Sigmoid colon (tissue), 7 donors: ENCODE data around the gene ROS1. TPM values are rescaled to one million over a fixed set of nuclear protein-coding genes. Genes with fewer than 3 reads are reported as not detected.

Experiments used
- DNase-seq: peaks from one replicate; pipeline ENCODE4 v3.0.0-alpha.2; 2019
- H3K27ac ChIP-seq, 4 donors: fragments of 200-600 bp; sonication (generic); one replicate each; pipeline ENCODE4 v1.5.1; 2016 to 2019; ENCODE audit warnings: mild to moderate bottlenecking in 1 of 4
- H3K27me3 ChIP-seq, 3 donors: fragments of 200-600 bp; sonication (generic); one replicate each; pipeline ENCODE4 v1.5.1; 2019; ENCODE audit warnings: mild to moderate bottlenecking in 1 of 3
- H3K36me3 ChIP-seq, 4 donors: fragments of 200-600 bp; sonication (generic); one replicate each; pipeline ENCODE4 v1.5.1; 2016 to 2019
- H3K4me1 ChIP-seq, 4 donors: fragments of 200-600 bp; sonication (generic); one replicate each; pipeline ENCODE4 v1.5.1; 2017 to 2019
- H3K4me3 ChIP-seq, 4 donors: fragments of 200-600 bp; sonication (generic); one replicate each; pipeline ENCODE4 v1.5.1; 2017 to 2019; ENCODE audit warnings: mild to moderate bottlenecking in 2 of 4, moderate library complexity in 1 of 4
- H3K9me3 ChIP-seq, 4 donors: fragments of 200-600 bp in 3 of 4; sonication (generic) in 3 of 4; one replicate each; pipeline versions ENCODE4 v1.5.1 to v1.6.1; 2013 to 2019
- CTCF ChIP-seq, 4 experiments: fragments of 450-650 bp in 3 of 4; fragments of 200-600 bp in 1 of 4; IDR thresholded peaks; one replicate each; pipeline ENCODE4 v1.5.1; 2016 to 2019; ENCODE audit warnings: antibody characterized with exemption in 4 of 4, mild to moderate bottlenecking in 3 of 4, moderate library complexity in 2 of 4
- EP300 ChIP-seq, 4 donors: sonication (generic); formaldehyde crosslinking; IDR thresholded peaks; one replicate each; pipeline ENCODE4 v1.6.1; 2017; ENCODE audit warnings: antibody characterized with exemption in 4 of 4
- POLR2A ChIP-seq, 2 donors: fragments of 450-650 bp; IDR thresholded peaks; one replicate each; pipeline ENCODE4 v1.6.1; 2016; ENCODE audit warnings: antibody characterized with exemption in 2 of 2, mild to moderate bottlenecking in 2 of 2, moderate library complexity in 2 of 2
- POLR2AphosphoS5 ChIP-seq, 4 donors: sonication (generic); formaldehyde crosslinking; IDR thresholded peaks; one replicate each; pipeline ENCODE4 v1.6.1; 2017; ENCODE audit warnings: antibody characterized with exemption in 4 of 4
- WGBS, 2 donors: extraction: QIAGEN DNeasy Blood & Tissue Kit; methylation state at CpG; one replicate each; pipeline ENCODE4 v1.1.7; 2013; 5-methylcytosine and 5-hydroxymethylcytosine counted together
- intact Hi-C: fragments of 100-400 bp; cut with DNase I; formaldehyde crosslinking; loops from one replicate; pipeline ENCODE4 v1.15.1; 2023
- polyA plus RNA-seq, 3 donors: library from polyadenylated mRNA; stranded (reverse); fragments of 200-250 nt; gene quantifications; one replicate each; pipeline ENCODE4 v1.2.3, GENCODE V29; 2013
- total RNA-seq, 4 donors: library from RNA; depleted of rRNA; stranded (reverse); fragments of >200 nt; gene quantifications; one replicate each; pipeline ENCODE4 v1.1.0, GENCODE V29; 2016
- donor health status: healthy with polysubstance abuse.
- donor health status: Bipolar disorder and iron deficiency.
- donor health status: healthy.

ROS1 gene
- total and polyA plus RNA-seq, 7 donors = 0.07 TPM; not detected in 6

- no peak for DNase-seq
- Histone ChIP-seq H3K27ac (no peak overlapping the region), H3K4me1 (no peaks in the 10 kb centered on the region), H3K9me3 (no peaks in the 10 kb centered on the region), H3K4me3 (no peak overlapping the region), H3K27me3 (no peaks in the 10 kb centered on the region), H3K36me3 (no peaks in the 10 kb centered on the region)
- no peak for TF ChIP-seq POLR2AphosphoS5 (IDR thresholded peaks at IDR 0.05)
- no peak for TF ChIP-seq CTCF (IDR thresholded peaks at IDR 0.05)
- TF ChIP-seq EP300 (IDR thresholded peaks at IDR 0.05) = no peak
- no peak for TF ChIP-seq POLR2A (IDR thresholded peaks at IDR 0.05)
- WGBS, 2 donors = 40 to 64% methylated on average over 3 of the region's 3 CpGs
- intact Hi-C loops = no loop called here
These were observed 14.3 kb downstream of the ROS1 start for GRCh38 chr6:117411474-117411873.

GRCh38 chr6:117409863-117410262 is 15.9 kb downstream of the ROS1 start:
- no peaks in the 10 kb centered on the region for H3K9me3 ChIP-seq
- no peaks in the 10 kb centered on the region for H3K4me1 ChIP-seq
- 44 to 64% methylated on average over 4 of the region's 4 CpGs for WGBS, 2 donors
- intact Hi-C loops = no loop called here
- no peak overlapping the region for H3K4me3 ChIP-seq
- no peak overlapping the region for H3K27ac ChIP-seq
- no peak for DNase-seq
- H3K36me3 ChIP-seq = no peaks in the 10 kb centered on the region
- TF ChIP-seq EP300 (IDR thresholded peaks at IDR 0.05) = no peak
- H3K27me3 ChIP-seq = no peaks in the 10 kb centered on the region

GRCh38 chr6:117409420-117409819 is 16.3 kb downstream of the ROS1 start:
- no peak for DNase-seq
- 77 to 89% methylated on average over 11 of the region's 11 CpGs for WGBS, 2 donors
- Histone ChIP-seq H3K36me3 (no peaks in the 10 kb centered on the region), H3K27ac (no peak overlapping the region), H3K4me1 (no peaks in the 10 kb centered on the region), H3K4me3 (no peak overlapping the region), H3K27me3 (no peaks in the 10 kb centered on the region), H3K9me3 (no peaks in the 10 kb centered on the region)
- intact Hi-C loops = no loop called here
- TF ChIP-seq POLR2AphosphoS5 (IDR thresholded peaks at IDR 0.05) = no peak
- no peak for TF ChIP-seq CTCF (IDR thresholded peaks at IDR 0.05)
- TF ChIP-seq POLR2A (IDR thresholded peaks at IDR 0.05) = no peak
- TF ChIP-seq EP300 (IDR thresholded peaks at IDR 0.05) = no peak

- Histone ChIP-seq H3K4me3 (no peak overlapping the region), H3K36me3 (no peaks in the 10 kb centered on the region), H3K27ac (no peak overlapping the region), H3K27me3 (no peaks in the 10 kb centered on the region), H3K9me3 (no peaks in the 10 kb centered on the region), H3K4me1 (no peaks in the 10 kb centered on the region)
- intact Hi-C loops = no loop called here
- no peak for TF ChIP-seq POLR2A (IDR thresholded peaks at IDR 0.05)
- WGBS, 2 donors = 63 to 70% methylated on average over 1 of the region's 1 CpG
- no peak for DNase-seq
These were observed 21.2 kb downstream of the ROS1 start for GRCh38 chr6:117404548-117404947.

GRCh38 chr6:117401799-117402198 is 23.9 kb downstream of the ROS1 start:
- Histone ChIP-seq H3K36me3 (no peaks in the 10 kb centered on the region), H3K27me3 (no peaks in the 10 kb centered on the region), H3K4me1 (no peaks in the 10 kb centered on the region), H3K9me3 (no peaks in the 10 kb centered on the region), H3K4me3 (no peak overlapping the region), H3K27ac (no peak overlapping the region)
- no peak for DNase-seq
- intact Hi-C loops = no loop called here
- TF ChIP-seq EP300 (IDR thresholded peaks at IDR 0.05) (no peak), POLR2A (IDR thresholded peaks at IDR 0.05) (no peak), CTCF (IDR thresholded peaks at IDR 0.05) (no peak), POLR2AphosphoS5 (IDR thresholded peaks at IDR 0.05) (no peak)
- WGBS, 2 donors = 39 to 49% methylated on average over 2 of the region's 2 CpGs

- H3K9me3 ChIP-seq = no peaks in the 10 kb centered on the region
- intact Hi-C loops = no loop called here
- WGBS, 2 donors = 74 to 80% methylated on average over 1 of the region's 1 CpG
- H3K27me3 ChIP-seq = no peaks in the 10 kb centered on the region
- no peak overlapping the region for H3K27ac ChIP-seq
- TF ChIP-seq EP300 (IDR thresholded peaks at IDR 0.05) = no peak
- H3K36me3 ChIP-seq = no peaks in the 10 kb centered on the region
- H3K4me3 ChIP-seq = no peak overlapping the region
- H3K4me1 ChIP-seq = no peaks in the 10 kb centered on the region
- no peak for DNase-seq
These were observed 25.8 kb downstream of the ROS1 start for GRCh38 chr6:117399924-117400323.
